K562 (cell line): Measurements from ENCODE around the gene ST8SIA4. TPM values are rescaled to one million over a fixed set of nuclear protein-coding genes. Genes with fewer than 3 reads are reported as not detected.

ENCODE experiments used
- CEBPB ChIP-seq: fragments of 450-650 bp; IDR thresholded peaks from 2 replicates; pipeline ENCODE4 v1.6.1; 2016; ENCODE audit warnings: missing genetic modification characterization, missing compliant biosample characterization
- MLX ChIP-seq, 2 experiments: fragments of 450-650 bp in 1 of 2; sonication (generic) in 1 of 2; formaldehyde crosslinking; conservative IDR thresholded peaks; 2 replicates each; pipeline versions ENCODE4 v1.4.0 to v1.8.1; 2020 to 2022; ENCODE audit warnings: mild to moderate bottlenecking in 1 of 2, missing genetic modification reagents in 1 of 2
- MNT ChIP-seq, 2 experiments: fragments of 450-650 bp; conservative IDR thresholded peaks; 2 replicates each; pipeline ENCODE4 v1.6.1; 2017; ENCODE audit warnings: mild to moderate bottlenecking in 2 of 2, moderate library complexity in 2 of 2
- RBFOX2 ChIP-seq: fragments of 200-400 bp; formaldehyde crosslinking; IDR thresholded peaks from 2 replicates; pipeline ENCODE4 v1.6.1; 2017; ENCODE audit warnings: low read depth, mild to moderate bottlenecking, low read length, moderate library complexity
- polyA plus RNA-seq, 8 experiments: library from polyadenylated mRNA; depleted of rRNA in 4 of 8; stranded (reverse) in 5 of 8; unstranded in 3 of 8; fragments of >200 nt; fragmentation: Nextera tagmentation in 2 of 8; fragmentation: Illumina TruSeq in 1 of 8; extraction: Ambion mirVana in 2 of 8; extraction: Trizol in 1 of 8; gene quantifications; 2 replicates each; pipeline versions ENCODE4 v1.2.1 to v1.2.3, GENCODE V29; 2011 to 2014; ENCODE audit warnings: inconsistent platforms in 1 of 8, missing spikeins in 1 of 8
- total RNA-seq, 7 experiments: library from RNA; depleted of rRNA in 6 of 7; stranded (reverse); fragments of >200 nt in 6 of 7; fragmentation: Illumina TruSeq in 2 of 7; extraction: Trizol in 2 of 7; gene quantifications; 2 replicates each; pipeline versions ENCODE4 v1.2.1 to v1.2.3, GENCODE V29; 2011 to 2021; ENCODE audit warnings: low replicate concordance in 1 of 7
- TF ChIP-seq, protein P1 (sequence below): fragments of 450-650 bp; IDR thresholded peaks from 2 replicates; pipeline ENCODE4 v1.6.1; 2016; ENCODE audit warnings: mild to moderate bottlenecking, moderate library complexity
- TF ChIP-seq, protein P2 (sequence below), 2 experiments: fragments of 450-650 bp in 1 of 2; sonication (generic) in 1 of 2; formaldehyde crosslinking in 1 of 2; IDR thresholded peaks in 1 of 2; conservative IDR thresholded peaks in 1 of 2; 2 replicates each; pipeline versions ENCODE4 v1.6.1 to v1.8.1; 2016 to 2023; ENCODE audit warnings: mild to moderate bottlenecking in 2 of 2, moderate library complexity in 2 of 2, inconsistent platforms in 1 of 2, missing genetic modification reagents in 1 of 2

Gene ST8SIA4
- total and polyA plus RNA-seq, 9 of the 15 experiments (the other 6 are each of a cell fraction or from before 2014, with no cell fraction given): 0.22 to 2.0 (median 0.54) TPM

- TF ChIP-seq, protein P1, sequence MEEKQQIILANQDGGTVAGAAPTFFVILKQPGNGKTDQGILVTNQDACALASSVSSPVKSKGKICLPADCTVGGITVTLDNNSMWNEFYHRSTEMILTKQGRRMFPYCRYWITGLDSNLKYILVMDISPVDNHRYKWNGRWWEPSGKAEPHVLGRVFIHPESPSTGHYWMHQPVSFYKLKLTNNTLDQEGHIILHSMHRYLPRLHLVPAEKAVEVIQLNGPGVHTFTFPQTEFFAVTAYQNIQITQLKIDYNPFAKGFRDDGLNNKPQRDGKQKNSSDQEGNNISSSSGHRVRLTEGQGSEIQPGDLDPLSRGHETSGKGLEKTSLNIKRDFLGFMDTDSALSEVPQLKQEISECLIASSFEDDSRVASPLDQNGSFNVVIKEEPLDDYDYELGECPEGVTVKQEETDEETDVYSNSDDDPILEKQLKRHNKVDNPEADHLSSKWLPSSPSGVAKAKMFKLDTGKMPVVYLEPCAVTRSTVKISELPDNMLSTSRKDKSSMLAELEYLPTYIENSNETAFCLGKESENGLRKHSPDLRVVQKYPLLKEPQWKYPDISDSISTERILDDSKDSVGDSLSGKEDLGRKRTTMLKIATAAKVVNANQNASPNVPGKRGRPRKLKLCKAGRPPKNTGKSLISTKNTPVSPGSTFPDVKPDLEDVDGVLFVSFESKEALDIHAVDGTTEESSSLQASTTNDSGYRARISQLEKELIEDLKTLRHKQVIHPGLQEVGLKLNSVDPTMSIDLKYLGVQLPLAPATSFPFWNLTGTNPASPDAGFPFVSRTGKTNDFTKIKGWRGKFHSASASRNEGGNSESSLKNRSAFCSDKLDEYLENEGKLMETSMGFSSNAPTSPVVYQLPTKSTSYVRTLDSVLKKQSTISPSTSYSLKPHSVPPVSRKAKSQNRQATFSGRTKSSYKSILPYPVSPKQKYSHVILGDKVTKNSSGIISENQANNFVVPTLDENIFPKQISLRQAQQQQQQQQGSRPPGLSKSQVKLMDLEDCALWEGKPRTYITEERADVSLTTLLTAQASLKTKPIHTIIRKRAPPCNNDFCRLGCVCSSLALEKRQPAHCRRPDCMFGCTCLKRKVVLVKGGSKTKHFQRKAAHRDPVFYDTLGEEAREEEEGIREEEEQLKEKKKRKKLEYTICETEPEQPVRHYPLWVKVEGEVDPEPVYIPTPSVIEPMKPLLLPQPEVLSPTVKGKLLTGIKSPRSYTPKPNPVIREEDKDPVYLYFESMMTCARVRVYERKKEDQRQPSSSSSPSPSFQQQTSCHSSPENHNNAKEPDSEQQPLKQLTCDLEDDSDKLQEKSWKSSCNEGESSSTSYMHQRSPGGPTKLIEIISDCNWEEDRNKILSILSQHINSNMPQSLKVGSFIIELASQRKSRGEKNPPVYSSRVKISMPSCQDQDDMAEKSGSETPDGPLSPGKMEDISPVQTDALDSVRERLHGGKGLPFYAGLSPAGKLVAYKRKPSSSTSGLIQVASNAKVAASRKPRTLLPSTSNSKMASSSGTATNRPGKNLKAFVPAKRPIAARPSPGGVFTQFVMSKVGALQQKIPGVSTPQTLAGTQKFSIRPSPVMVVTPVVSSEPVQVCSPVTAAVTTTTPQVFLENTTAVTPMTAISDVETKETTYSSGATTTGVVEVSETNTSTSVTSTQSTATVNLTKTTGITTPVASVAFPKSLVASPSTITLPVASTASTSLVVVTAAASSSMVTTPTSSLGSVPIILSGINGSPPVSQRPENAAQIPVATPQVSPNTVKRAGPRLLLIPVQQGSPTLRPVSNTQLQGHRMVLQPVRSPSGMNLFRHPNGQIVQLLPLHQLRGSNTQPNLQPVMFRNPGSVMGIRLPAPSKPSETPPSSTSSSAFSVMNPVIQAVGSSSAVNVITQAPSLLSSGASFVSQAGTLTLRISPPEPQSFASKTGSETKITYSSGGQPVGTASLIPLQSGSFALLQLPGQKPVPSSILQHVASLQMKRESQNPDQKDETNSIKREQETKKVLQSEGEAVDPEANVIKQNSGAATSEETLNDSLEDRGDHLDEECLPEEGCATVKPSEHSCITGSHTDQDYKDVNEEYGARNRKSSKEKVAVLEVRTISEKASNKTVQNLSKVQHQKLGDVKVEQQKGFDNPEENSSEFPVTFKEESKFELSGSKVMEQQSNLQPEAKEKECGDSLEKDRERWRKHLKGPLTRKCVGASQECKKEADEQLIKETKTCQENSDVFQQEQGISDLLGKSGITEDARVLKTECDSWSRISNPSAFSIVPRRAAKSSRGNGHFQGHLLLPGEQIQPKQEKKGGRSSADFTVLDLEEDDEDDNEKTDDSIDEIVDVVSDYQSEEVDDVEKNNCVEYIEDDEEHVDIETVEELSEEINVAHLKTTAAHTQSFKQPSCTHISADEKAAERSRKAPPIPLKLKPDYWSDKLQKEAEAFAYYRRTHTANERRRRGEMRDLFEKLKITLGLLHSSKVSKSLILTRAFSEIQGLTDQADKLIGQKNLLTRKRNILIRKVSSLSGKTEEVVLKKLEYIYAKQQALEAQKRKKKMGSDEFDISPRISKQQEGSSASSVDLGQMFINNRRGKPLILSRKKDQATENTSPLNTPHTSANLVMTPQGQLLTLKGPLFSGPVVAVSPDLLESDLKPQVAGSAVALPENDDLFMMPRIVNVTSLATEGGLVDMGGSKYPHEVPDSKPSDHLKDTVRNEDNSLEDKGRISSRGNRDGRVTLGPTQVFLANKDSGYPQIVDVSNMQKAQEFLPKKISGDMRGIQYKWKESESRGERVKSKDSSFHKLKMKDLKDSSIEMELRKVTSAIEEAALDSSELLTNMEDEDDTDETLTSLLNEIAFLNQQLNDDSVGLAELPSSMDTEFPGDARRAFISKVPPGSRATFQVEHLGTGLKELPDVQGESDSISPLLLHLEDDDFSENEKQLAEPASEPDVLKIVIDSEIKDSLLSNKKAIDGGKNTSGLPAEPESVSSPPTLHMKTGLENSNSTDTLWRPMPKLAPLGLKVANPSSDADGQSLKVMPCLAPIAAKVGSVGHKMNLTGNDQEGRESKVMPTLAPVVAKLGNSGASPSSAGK: peak; percentile 38
- TF ChIP-seq MNT (conservative IDR thresholded peaks at IDR 0.05): 0 out of 4 replicates have a peak, but pooled peaks of 1 of the 2 experiments have one; percentile 29
- peak; percentile 54 for TF ChIP-seq CEBPB
- TF ChIP-seq, protein P2, sequence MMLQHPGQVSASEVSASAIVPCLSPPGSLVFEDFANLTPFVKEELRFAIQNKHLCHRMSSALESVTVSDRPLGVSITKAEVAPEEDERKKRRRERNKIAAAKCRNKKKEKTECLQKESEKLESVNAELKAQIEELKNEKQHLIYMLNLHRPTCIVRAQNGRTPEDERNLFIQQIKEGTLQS (IDR thresholded peaks at IDR 0.05): peak; percentile 17; the same call in 1 of the 2 replicates
- TF ChIP-seq, protein P2 (CRISPR knock-in tag; conservative IDR thresholded peaks at IDR 0.05): no peak
- TF ChIP-seq RBFOX2: no peak; the same call in 1 of the 2 replicates
- no peak for TF ChIP-seq MLX (CRISPR knock-in tag; conservative IDR thresholded peaks at IDR 0.05)
Measured at GRCh38 chr5:100900142-100900795, 2.8 kb downstream of the ST8SIA4 start (continued).
